Erythroblast (primary cell): ENCODE measurements around the gene RNF8.

Experiments used
- GATA1 ChIP-seq: IDR thresholded peaks from 2 replicates; pipeline ENCODE4 v1.6.1; 2011; ENCODE audit warnings: low read depth, mild to moderate bottlenecking, control low read depth, low read length, moderate library complexity
- POLR2A ChIP-seq: IDR thresholded peaks from 2 replicates; pipeline ENCODE4 v1.6.1; 2011; ENCODE audit warnings: mild to moderate bottlenecking, low read length

- TF ChIP-seq POLR2A (no peak), GATA1 (no peak)
Observed at GRCh38 chr6:37399795-37400490, 46.2 kb downstream of the RNF8 start.
